Aortic smooth muscle cell (primary cell): Measurements from ENCODE around the gene CRPPA. TPM values are rescaled to one million over a fixed set of nuclear protein-coding genes. Genes with fewer than 3 reads are reported as not detected.

ENCODE experiments used
- total RNA-seq: library from RNA; depleted of rRNA; stranded (reverse); fragments of >200 nt; gene quantifications from 2 replicates; pipeline ENCODE4 v1.2.3, GENCODE V29; 2014

The CRPPA gene
- 2.0 and 2.7 TPM in 2 replicates for total RNA-seq

GRCh38 chr7:16421333-16422102 is at the start of gene CRPPA:
CRPPA (minus strand) TSS chr7:16421538; CDS start chr7:16421322, 216 bp downstream.

GRCh38 chr7:16465469-16466361 is 44.4 kb upstream of the CRPPA start, which contains the start of gene SOSTDC1:
SOSTDC1 (minus strand) TSS chr7:16465738; CDS start chr7:16465668, 70 bp downstream.

Other genes with a start within 250 kb of the CRPPA start
- gene SOSTDC1, start 44.2 kb upstream of the CRPPA start, total RNA-seq = 0.81 TPM in 1 of 2 replicates, not detected in the other
- gene LRRC72, start 105.3 kb upstream of the CRPPA start, total RNA-seq = not detected in 2 replicates
- 20.2 and 26.5 TPM in 2 replicates for gene ANKMY2, start 224.2 kb upstream of the CRPPA start, total RNA-seq
- 30.9 and 33.7 TPM in 2 replicates for gene BZW2, start 224.6 kb upstream of the CRPPA start, total RNA-seq